ENCODE measurements around the gene CFAP54.

Gene CFAP54

DNA sequence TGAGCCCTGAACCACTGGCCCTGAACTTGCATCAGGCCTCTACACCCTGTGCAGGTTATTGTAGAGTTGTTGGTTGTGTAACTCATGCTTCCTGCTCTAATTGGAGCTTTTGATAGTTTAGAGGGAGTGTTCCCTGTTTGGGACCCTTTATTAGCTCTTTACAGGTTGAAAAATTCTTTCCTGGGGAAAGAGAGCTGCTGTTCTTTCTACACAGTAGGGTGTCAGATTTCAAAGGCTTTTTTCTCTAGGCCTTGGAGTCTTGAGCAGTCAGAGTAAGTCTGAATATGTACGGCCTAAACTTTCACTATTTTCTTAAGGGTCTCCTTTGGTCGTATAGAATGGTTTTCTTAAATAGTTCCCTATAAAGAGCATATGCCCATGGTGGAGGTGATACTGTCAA lies 356.9 kb downstream of the CFAP54 start:
- DNase-seq (ENCODE audit: insufficient read length, low spot score) (no peak), FAIRE-seq (no peak)
- TF ChIP-seq SPI1 (IDR thresholded peaks at IDR 0.05; ENCODE audit: low read depth, low read length) (no peak), TAF1 (IDR thresholded peaks at IDR 0.05; ENCODE audit: low read depth, low read length) (no peak), POLR2A (IDR thresholded peaks at IDR 0.05; ENCODE audit: low read depth, low read length) (no peak), POU2F2 (IDR thresholded peaks at IDR 0.05; ENCODE audit: low read depth, low read length) (no peak), POLR2AphosphoS5 (IDR thresholded peaks at IDR 0.05; ENCODE audit: low read depth, low read length) (no peak), PAX5 (IDR thresholded peaks at IDR 0.05; ENCODE audit: insufficient read depth, low read length, severe bottlenecking) (no peak)

DNA sequence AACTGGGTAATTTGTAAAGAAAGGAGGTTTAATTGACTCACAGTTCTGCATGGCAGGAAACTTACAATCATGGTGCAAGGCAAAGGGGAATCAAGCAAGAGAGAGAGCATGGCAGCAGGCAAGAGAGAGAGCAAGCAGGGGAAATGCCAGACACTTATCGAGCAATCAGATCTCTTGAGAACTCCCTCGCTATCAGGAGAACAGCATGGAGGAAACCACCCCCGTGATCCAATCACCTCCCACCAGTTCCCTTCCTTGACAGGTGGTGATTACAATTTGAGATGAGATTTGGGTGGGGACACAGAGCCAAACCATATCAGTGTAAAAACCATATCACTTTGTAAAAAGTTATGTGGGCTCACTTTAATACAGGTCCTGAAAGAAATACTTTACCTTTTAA lies 361.3 kb downstream of the CFAP54 start:
- DNase-seq (ENCODE audit: insufficient read length, low spot score) (no peak), FAIRE-seq (no peak)
- TF ChIP-seq SPI1 (IDR thresholded peaks at IDR 0.05; ENCODE audit: low read depth, low read length) = no peak
- TF ChIP-seq PAX5 (IDR thresholded peaks at IDR 0.05; ENCODE audit: insufficient read depth, low read length, severe bottlenecking) = no peak
- TF ChIP-seq POU2F2 (IDR thresholded peaks at IDR 0.05; ENCODE audit: low read depth, low read length) = no peak

GRCh38 chr12:96858162-96858561 lies 368.8 kb downstream of the CFAP54 start:
- DNase-seq (ENCODE audit: insufficient read length, low spot score) = no peak
- TF ChIP-seq SPI1 (IDR thresholded peaks at IDR 0.05; ENCODE audit: low read depth, low read length) = peak; percentile 51; the same call in 1 of the 2 replicates
- no peak for TF ChIP-seq TAF1 (IDR thresholded peaks at IDR 0.05; ENCODE audit: low read depth, low read length)
- FAIRE-seq = no peak

DNA sequence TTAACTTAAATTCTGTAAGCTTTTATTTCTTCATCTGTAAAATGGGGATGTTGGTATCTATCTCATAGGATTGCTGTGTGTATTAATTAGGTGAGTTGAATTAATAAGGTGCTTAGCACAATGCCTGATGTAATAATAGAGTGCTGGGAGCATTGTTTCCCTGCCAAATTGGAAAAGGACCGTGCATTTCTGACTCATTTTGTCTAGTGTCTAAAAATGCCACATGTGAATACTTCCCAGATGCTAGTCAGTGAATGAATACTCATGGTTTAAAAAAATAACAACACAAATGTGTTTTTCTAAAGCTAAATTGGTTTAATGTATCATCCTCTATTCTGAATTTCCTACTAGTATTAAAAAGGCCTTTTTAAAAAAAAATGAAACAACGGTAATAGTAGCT lies 372.3 kb downstream of the CFAP54 start:
- TF ChIP-seq POLR2A (IDR thresholded peaks at IDR 0.05; ENCODE audit: low read depth, low read length) (no peak), POLR2AphosphoS5 (IDR thresholded peaks at IDR 0.05; ENCODE audit: low read depth, low read length) (no peak), TAF1 (IDR thresholded peaks at IDR 0.05; ENCODE audit: low read depth, low read length) (no peak), SPI1 (IDR thresholded peaks at IDR 0.05; ENCODE audit: low read depth, low read length) (no peak), POU2F2 (IDR thresholded peaks at IDR 0.05; ENCODE audit: low read depth, low read length) (no peak), PAX5 (IDR thresholded peaks at IDR 0.05; ENCODE audit: insufficient read depth, low read length, severe bottlenecking) (no peak)
- FAIRE-seq (no peak), DNase-seq (ENCODE audit: insufficient read length, low spot score) (no peak)

DNA sequence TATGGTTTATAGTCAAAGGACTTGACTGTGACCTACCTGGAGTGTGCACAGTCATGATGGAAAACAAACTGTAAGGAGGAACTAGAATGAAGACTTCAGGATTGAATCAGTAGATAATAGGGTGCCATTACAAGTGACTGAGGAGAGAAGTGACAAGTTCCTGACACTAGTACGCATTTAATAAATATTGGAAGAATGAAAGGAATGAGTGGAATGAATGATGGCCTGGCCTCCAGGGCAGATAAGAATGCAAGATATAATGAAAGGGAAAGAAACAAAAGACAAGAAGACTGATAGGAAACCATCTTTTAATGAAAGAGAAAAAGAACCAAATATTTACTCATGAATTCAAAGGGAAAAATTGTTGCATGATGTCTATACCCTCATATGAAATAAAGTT lies 372.9 kb downstream of the CFAP54 start:
- no peak for DNase-seq (ENCODE audit: insufficient read length, low spot score)
- no peak for FAIRE-seq

GRCh38 chr12:96864335-96864734 lies 375.0 kb downstream of the CFAP54 start:
- TF ChIP-seq TAF1 (IDR thresholded peaks at IDR 0.05; ENCODE audit: low read depth, low read length) (no peak), SPI1 (IDR thresholded peaks at IDR 0.05; ENCODE audit: low read depth, low read length) (0 out of 2 replicates have a peak, but pooled peaks have one; percentile 11)
- FAIRE-seq = no peak
- DNase-seq (ENCODE audit: insufficient read length, low spot score) = no peak

More for the DNA sequence above, 372.9 kb downstream of the CFAP54 start:
- no peak for TF ChIP-seq PAX5 (IDR thresholded peaks at IDR 0.05; ENCODE audit: insufficient read depth, low read length, severe bottlenecking)
- TF ChIP-seq SPI1 (IDR thresholded peaks at IDR 0.05; ENCODE audit: low read depth, low read length) = no peak
- TF ChIP-seq POLR2AphosphoS5 (IDR thresholded peaks at IDR 0.05; ENCODE audit: low read depth, low read length) = no peak
- no peak for TF ChIP-seq POU2F2 (IDR thresholded peaks at IDR 0.05; ENCODE audit: low read depth, low read length)
- no peak for TF ChIP-seq TAF1 (IDR thresholded peaks at IDR 0.05; ENCODE audit: low read depth, low read length)
- TF ChIP-seq POLR2A (IDR thresholded peaks at IDR 0.05; ENCODE audit: low read depth, low read length) = no peak

GRCh38 chr12:96866801-96867590 lies 377.6 kb downstream of the CFAP54 start:
- FAIRE-seq = peak; percentile 28
- TF ChIP-seq POLR2AphosphoS5 (IDR thresholded peaks at IDR 0.05; ENCODE audit: low read depth, low read length) (no peak), SPI1 (IDR thresholded peaks at IDR 0.05; ENCODE audit: low read depth, low read length) (no peak)
- DNase-seq (ENCODE audit: insufficient read length, low spot score) = no peak

- TF ChIP-seq POLR2A (IDR thresholded peaks at IDR 0.05; ENCODE audit: low read depth, low read length) = no peak
- TF ChIP-seq TAF1 (IDR thresholded peaks at IDR 0.05; ENCODE audit: low read depth, low read length) = no peak
- TF ChIP-seq SPI1 (IDR thresholded peaks at IDR 0.05; ENCODE audit: low read depth, low read length) = no peak
- no peak for TF ChIP-seq POLR2AphosphoS5 (IDR thresholded peaks at IDR 0.05; ENCODE audit: low read depth, low read length)
- TF ChIP-seq PAX5 (IDR thresholded peaks at IDR 0.05; ENCODE audit: insufficient read depth, low read length, severe bottlenecking) = no peak
- no peak for TF ChIP-seq POU2F2 (IDR thresholded peaks at IDR 0.05; ENCODE audit: low read depth, low read length)
- FAIRE-seq (no peak), DNase-seq (ENCODE audit: insufficient read length, low spot score) (no peak)
Measured at GRCh38 chr12:96870946-96871345, 381.6 kb downstream of the CFAP54 start.

GRCh38 chr12:96872961-96873360 lies 383.6 kb downstream of the CFAP54 start:
- no peak for DNase-seq (ENCODE audit: insufficient read length, low spot score)
- FAIRE-seq = no peak
- TF ChIP-seq SPI1 (IDR thresholded peaks at IDR 0.05; ENCODE audit: low read depth, low read length) = no peak
- no peak for TF ChIP-seq POU2F2 (IDR thresholded peaks at IDR 0.05; ENCODE audit: low read depth, low read length)
- no peak for TF ChIP-seq POLR2AphosphoS5 (IDR thresholded peaks at IDR 0.05; ENCODE audit: low read depth, low read length)
- TF ChIP-seq PAX5 (IDR thresholded peaks at IDR 0.05; ENCODE audit: insufficient read depth, low read length, severe bottlenecking) = no peak
- TF ChIP-seq TAF1 (IDR thresholded peaks at IDR 0.05; ENCODE audit: low read depth, low read length) = no peak
- TF ChIP-seq POLR2A (IDR thresholded peaks at IDR 0.05; ENCODE audit: low read depth, low read length) = no peak

GRCh38 chr12:96874211-96874610 lies 384.8 kb downstream of the CFAP54 start:
- DNase-seq (ENCODE audit: insufficient read length, low spot score) (no peak), FAIRE-seq (no peak)
- TF ChIP-seq SPI1 (IDR thresholded peaks at IDR 0.05; ENCODE audit: low read depth, low read length) (no peak), POLR2A (IDR thresholded peaks at IDR 0.05; ENCODE audit: low read depth, low read length) (no peak), POU2F2 (IDR thresholded peaks at IDR 0.05; ENCODE audit: low read depth, low read length) (no peak)

Measured in GM12891 (cell line).